ENCODE measurements around the gene GRID2. TPM values are rescaled to one million over a fixed set of nuclear protein-coding genes. Genes with fewer than 3 reads are reported as not detected.

The GRID2 gene
- total RNA-seq, 2 experiments from 2014 or later, result not detected

DNA sequence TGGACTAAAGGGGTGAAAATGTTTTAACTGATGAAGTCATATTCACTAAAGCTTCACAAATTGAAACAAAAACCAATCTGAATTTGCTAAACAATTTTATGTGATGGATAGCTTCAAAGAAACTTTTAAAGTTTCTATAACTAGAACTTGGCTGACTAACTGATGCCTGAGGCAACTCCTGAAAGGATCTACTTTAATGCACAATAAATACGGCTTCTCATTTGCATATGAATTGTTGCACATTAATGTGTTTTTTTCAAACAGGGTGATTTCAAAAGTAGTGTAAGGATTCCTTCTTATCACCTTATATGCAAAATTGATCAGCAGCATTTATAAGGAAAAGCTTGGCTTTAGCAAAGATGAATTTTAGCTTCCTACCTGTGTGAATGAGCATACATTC is 1466.4 kb downstream of the GRID2 start:
- no peaks in the 10 kb centered on the region for H3K9me3 Mint-ChIP-seq (ENCODE audit: low read depth)
- H3K27ac Mint-ChIP-seq, result no peak overlapping the region
- no peaks in the 10 kb centered on the region for H3K4me1 Mint-ChIP-seq
- no peak overlapping the region for H3K4me3 Mint-ChIP-seq
- ChIA-PET POLR2A (no interaction called here), CTCF (no interaction called here)
- no peak for DNase-seq
- peaks cover 3% of the 10 kb centered on the region for H3K27me3 Mint-ChIP-seq
- H3K36me3 Mint-ChIP-seq (ENCODE audit: low read depth), result no peaks in the 10 kb centered on the region
- no peak for ATAC-seq
- intact Hi-C loops (cut with DNase I, micrococcal nuclease), result no loop called here

- peaks cover 3% of the 10 kb centered on the region for H3K27me3 Mint-ChIP-seq
- POLR2A ChIA-PET, result no interaction called here
- no peak for DNase-seq
- CTCF ChIA-PET, result interaction anchor here (1.0 kb wide), 1 partner anchor 10 kb away, joined by 3 read pairs; no protein-coding TSS in a partner anchor
- H3K9me3 Mint-ChIP-seq (ENCODE audit: low read depth), result no peaks in the 10 kb centered on the region
- H3K27ac Mint-ChIP-seq, result no peak overlapping the region
- H3K4me3 Mint-ChIP-seq, result no peak overlapping the region
- ATAC-seq, result no peak
- H3K4me1 Mint-ChIP-seq, result no peaks in the 10 kb centered on the region
- intact Hi-C loops (cut with DNase I, micrococcal nuclease), result no loop called here
- no peaks in the 10 kb centered on the region for H3K36me3 Mint-ChIP-seq (ENCODE audit: low read depth)
Measured at GRCh38 chr4:93771640-93772411, 1468.1 kb downstream of the GRID2 start.

- Mint-ChIP-seq H3K4me3 (no peak overlapping the region), H3K27ac (no peak overlapping the region), H3K27me3 (peaks cover 2% of the 10 kb centered on the region), H3K4me1 (no peaks in the 10 kb centered on the region), H3K9me3 (ENCODE audit: low read depth) (no peaks in the 10 kb centered on the region), H3K36me3 (ENCODE audit: low read depth) (no peaks in the 10 kb centered on the region)
- no peak for ATAC-seq
- intact Hi-C loops (cut with DNase I, micrococcal nuclease), result no loop called here
- CTCF ChIA-PET, result no interaction called here
- POLR2A ChIA-PET, result no interaction called here
- DNase-seq, result no peak
Measured at GRCh38 chr4:93772858-93773257, 1469.1 kb downstream of the GRID2 start.

DNA sequence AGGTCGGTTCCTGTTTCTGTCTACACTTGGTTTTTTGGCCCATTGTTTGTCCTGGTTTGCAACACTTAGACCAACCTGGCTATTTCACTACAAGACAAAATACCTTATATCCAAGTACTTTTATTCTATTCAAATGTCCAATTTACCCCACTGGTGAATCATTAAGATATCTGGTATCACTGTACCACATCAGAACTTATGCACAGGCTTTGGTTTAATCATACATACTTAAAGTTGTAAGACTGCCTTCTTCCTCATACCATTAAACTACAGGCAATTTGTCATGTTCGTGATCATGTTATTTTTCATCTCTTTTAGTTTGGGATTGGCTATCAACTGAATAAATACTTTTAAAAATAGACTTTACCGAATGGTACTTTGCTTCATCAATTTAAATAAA is 1471.8 kb downstream of the GRID2 start:
- H3K9me3 Mint-ChIP-seq (ENCODE audit: low read depth), result no peaks in the 10 kb centered on the region
- H3K4me3 Mint-ChIP-seq, result no peak overlapping the region
- H3K36me3 Mint-ChIP-seq (ENCODE audit: low read depth), result no peaks in the 10 kb centered on the region
- POLR2A ChIA-PET, result no interaction called here
- ATAC-seq (no peak), DNase-seq (no peak)
- no peaks in the 10 kb centered on the region for H3K4me1 Mint-ChIP-seq
- intact Hi-C loops (cut with DNase I, micrococcal nuclease), result no loop called here
- H3K27ac Mint-ChIP-seq, result no peak overlapping the region
- CTCF ChIA-PET, result no interaction called here
- peaks cover 2% of the 10 kb centered on the region for H3K27me3 Mint-ChIP-seq

DNA sequence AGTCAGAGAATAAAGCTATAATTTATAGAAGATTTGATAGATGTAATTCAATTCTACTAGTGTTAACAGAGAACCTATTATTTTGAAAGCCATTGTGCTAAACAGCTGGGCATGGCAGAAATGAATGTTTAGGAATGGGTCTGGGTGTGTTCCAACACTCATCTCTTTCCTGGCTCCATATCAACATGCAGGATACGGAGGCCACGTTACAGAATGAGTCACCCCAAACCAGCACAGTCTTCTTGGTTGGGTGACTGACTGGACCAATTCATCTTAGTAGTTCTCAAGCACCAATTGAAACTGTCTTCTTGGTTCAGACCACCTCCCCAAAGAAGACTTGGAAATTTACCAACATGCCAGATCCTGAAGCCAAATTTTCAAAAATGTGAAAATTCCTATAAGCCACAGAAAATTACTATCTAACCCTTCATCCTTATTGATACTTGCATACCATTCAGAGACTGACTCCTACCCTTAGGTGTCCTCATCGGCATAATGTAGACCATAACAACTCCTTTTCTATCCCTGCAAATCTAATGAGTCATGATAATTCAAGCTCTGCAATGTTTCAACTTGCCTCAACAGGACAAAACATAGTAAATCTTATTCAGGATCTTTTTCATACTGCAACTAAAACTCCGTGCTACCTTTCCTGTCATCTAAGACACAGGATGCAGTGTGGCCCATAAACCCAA is 1472.8 kb downstream of the GRID2 start:
- ATAC-seq (no peak), DNase-seq (no peak)
- no peaks in the 10 kb centered on the region for H3K4me1 Mint-ChIP-seq
- H3K9me3 Mint-ChIP-seq (ENCODE audit: low read depth), result no peaks in the 10 kb centered on the region
- H3K27ac Mint-ChIP-seq, result no peak overlapping the region
- ChIA-PET POLR2A (no interaction called here), CTCF (no interaction called here)
- no peak overlapping the region for H3K4me3 Mint-ChIP-seq
- H3K27me3 Mint-ChIP-seq, result peaks cover 2% of the 10 kb centered on the region
- H3K36me3 Mint-ChIP-seq (ENCODE audit: low read depth), result no peaks in the 10 kb centered on the region
- intact Hi-C loops (cut with DNase I, micrococcal nuclease), result no loop called here

GRCh38 chr4:93777081-93777460 is 1473.3 kb downstream of the GRID2 start:
- Mint-ChIP-seq H3K9me3 (ENCODE audit: low read depth) (no peaks in the 10 kb centered on the region), H3K27ac (no peak overlapping the region), H3K4me1 (no peaks in the 10 kb centered on the region), H3K36me3 (ENCODE audit: low read depth) (no peaks in the 10 kb centered on the region), H3K4me3 (no peak overlapping the region), H3K27me3 (peaks cover 2% of the 10 kb centered on the region)
- intact Hi-C loops (cut with DNase I, micrococcal nuclease), result no loop called here
- ATAC-seq (no peak), DNase-seq (no peak)
- ChIA-PET POLR2A (no interaction called here), CTCF (no interaction called here)

GRCh38 chr4:93779228-93779627 is 1475.5 kb downstream of the GRID2 start:
- Mint-ChIP-seq H3K27ac (no peak overlapping the region), H3K9me3 (ENCODE audit: low read depth) (no peaks in the 10 kb centered on the region), H3K4me1 (no peaks in the 10 kb centered on the region), H3K27me3 (no peaks in the 10 kb centered on the region), H3K36me3 (ENCODE audit: low read depth) (no peaks in the 10 kb centered on the region), H3K4me3 (no peak overlapping the region)
- intact Hi-C loops (cut with DNase I, micrococcal nuclease), result no loop called here
- POLR2A ChIA-PET, result no interaction called here
- ATAC-seq (no peak), DNase-seq (no peak)
- CTCF ChIA-PET, result no interaction called here

- no peaks in the 10 kb centered on the region for H3K4me1 Mint-ChIP-seq
- H3K4me3 Mint-ChIP-seq, result no peak overlapping the region
- ATAC-seq (no peak), DNase-seq (no peak)
- H3K9me3 Mint-ChIP-seq (ENCODE audit: low read depth), result no peaks in the 10 kb centered on the region
- H3K36me3 Mint-ChIP-seq (ENCODE audit: low read depth), result no peaks in the 10 kb centered on the region
- no peaks in the 10 kb centered on the region for H3K27me3 Mint-ChIP-seq
- ChIA-PET POLR2A (no interaction called here), CTCF (no interaction called here)
- H3K27ac Mint-ChIP-seq, result no peak overlapping the region
- intact Hi-C loops (cut with DNase I, micrococcal nuclease), result no loop called here
Measured at GRCh38 chr4:93780080-93780479, 1476.3 kb downstream of the GRID2 start.

DNA sequence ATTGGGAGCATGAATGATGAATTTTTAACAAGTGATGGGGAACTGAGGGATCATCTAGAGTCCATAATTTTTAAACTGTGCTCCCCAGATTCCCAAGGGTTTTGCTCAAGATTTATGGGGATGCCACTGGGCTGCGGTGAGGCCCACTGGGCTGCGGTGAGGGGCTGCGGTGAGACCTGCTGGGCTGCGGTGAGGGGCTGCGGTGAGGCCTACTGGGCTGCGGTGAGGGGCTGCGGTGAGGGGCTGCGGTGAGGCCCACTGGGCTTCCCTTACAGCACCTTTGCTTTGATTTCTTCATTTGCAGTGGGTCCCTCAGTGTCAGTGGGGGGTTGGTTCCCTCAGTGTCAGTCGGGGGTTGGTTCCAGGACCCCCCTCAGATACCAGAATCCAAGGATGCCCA is 1477.4 kb downstream of the GRID2 start:
- Mint-ChIP-seq H3K27me3 (no peaks in the 10 kb centered on the region), H3K36me3 (ENCODE audit: low read depth) (no peaks in the 10 kb centered on the region), H3K4me3 (no peak overlapping the region), H3K4me1 (no peaks in the 10 kb centered on the region), H3K27ac (no peak overlapping the region), H3K9me3 (ENCODE audit: low read depth) (no peaks in the 10 kb centered on the region)
- ChIA-PET POLR2A (no interaction called here), CTCF (no interaction called here)
- DNase-seq (no peak), ATAC-seq (no peak)
- intact Hi-C loops (cut with DNase I, micrococcal nuclease), result no loop called here

DNA sequence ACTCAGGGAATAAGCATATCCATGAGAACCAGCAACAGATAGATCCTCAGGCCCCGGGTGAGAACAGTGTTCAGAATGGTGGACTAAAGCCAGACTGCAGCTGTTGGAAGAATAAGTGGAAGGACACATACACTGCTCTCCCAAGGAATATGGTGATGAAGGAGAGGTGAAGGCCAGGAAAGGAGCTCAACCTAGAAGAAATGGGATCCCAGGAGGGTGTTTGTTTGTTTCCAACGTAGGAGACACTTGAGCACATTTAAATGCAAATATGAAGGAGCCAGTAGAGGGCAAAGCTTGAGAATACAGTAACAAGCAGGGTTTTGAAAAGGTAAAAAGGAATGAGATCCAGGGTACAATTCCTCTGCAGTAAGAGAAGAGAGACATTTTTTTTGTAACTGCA is 1482.4 kb downstream of the GRID2 start:
- Mint-ChIP-seq H3K4me3 (no peak overlapping the region), H3K27me3 (peaks cover 2% of the 10 kb centered on the region), H3K27ac (no peak overlapping the region), H3K36me3 (ENCODE audit: low read depth) (no peaks in the 10 kb centered on the region), H3K9me3 (ENCODE audit: low read depth) (no peaks in the 10 kb centered on the region), H3K4me1 (no peaks in the 10 kb centered on the region)
- ATAC-seq, result no peak
- DNase-seq, result no peak
- ChIA-PET CTCF (no interaction called here), POLR2A (no interaction called here)
- intact Hi-C loops (cut with DNase I, micrococcal nuclease), result no loop called here

- Mint-ChIP-seq H3K36me3 (ENCODE audit: low read depth) (no peaks in the 10 kb centered on the region), H3K27ac (no peak overlapping the region), H3K4me1 (no peaks in the 10 kb centered on the region), H3K9me3 (ENCODE audit: low read depth) (no peaks in the 10 kb centered on the region), H3K4me3 (no peak overlapping the region), H3K27me3 (peaks cover 2% of the 10 kb centered on the region)
- CTCF ChIA-PET, result interaction anchor here (0.6 kb wide), 1 partner anchor 339 kb away, joined by 3 read pairs; no protein-coding TSS in a partner anchor
- ATAC-seq (no peak), DNase-seq (no peak)
- intact Hi-C loops (cut with DNase I, micrococcal nuclease), result loop anchor here in 1 of 2 experiments (2.0 kb wide), 1 partner anchor 808 kb away; no protein-coding TSS in a partner anchor
- POLR2A ChIA-PET, result no interaction called here
Measured at GRCh38 chr4:93788712-93789111, 1484.9 kb downstream of the GRID2 start.

DNA sequence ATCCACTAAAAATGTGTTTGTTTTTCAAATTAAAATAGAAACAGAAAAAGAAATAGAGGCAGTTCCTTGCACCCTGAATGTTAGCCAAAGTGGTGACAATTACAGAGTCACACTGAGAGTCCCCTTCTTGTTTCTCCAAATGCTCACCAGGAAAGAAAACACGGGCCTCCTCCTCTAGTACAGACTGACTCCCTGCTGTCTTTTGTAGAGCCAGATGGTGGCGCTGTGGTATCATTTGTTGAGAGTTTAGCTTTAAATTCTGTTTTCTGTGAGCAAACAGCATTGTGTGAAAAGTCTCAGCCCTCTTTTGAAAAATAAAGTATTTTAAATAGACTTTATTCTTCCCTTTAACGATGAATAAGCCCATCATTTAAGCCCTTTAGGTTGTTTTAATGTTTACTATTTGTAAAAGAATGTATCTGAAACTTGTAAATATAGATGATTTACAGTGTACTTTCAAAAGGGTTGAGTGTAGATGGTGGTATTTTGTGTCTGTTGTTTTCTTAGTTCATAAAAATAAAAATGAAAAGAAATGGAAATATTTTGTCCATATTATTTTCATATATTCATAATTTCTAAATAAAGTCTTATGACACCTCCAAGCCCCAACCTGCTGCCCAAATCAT is 1487.9 kb downstream of the GRID2 start:
- CTCF ChIA-PET, result interaction anchor here (0.6 to 1.0 kb wide), 2 partner anchors 599 to 1573 kb away, joined by 3 to 4 read pairs; no protein-coding TSS in a partner anchor
- no peaks in the 10 kb centered on the region for H3K9me3 Mint-ChIP-seq (ENCODE audit: low read depth)
- peaks cover 2% of the 10 kb centered on the region for H3K27me3 Mint-ChIP-seq
- no peak overlapping the region for H3K4me3 Mint-ChIP-seq
- POLR2A ChIA-PET, result interaction anchor here (0.6 kb wide), 1 partner anchor 324 kb away, joined by 3 read pairs; no protein-coding TSS in a partner anchor
- no peaks in the 10 kb centered on the region for H3K4me1 Mint-ChIP-seq
- no peaks in the 10 kb centered on the region for H3K36me3 Mint-ChIP-seq (ENCODE audit: low read depth)
- H3K27ac Mint-ChIP-seq, result no peak overlapping the region
- ATAC-seq (peak; percentile 55), DNase-seq (peak; percentile 62)
- intact Hi-C loops (cut with DNase I, micrococcal nuclease), result loop anchor here (1.0 to 2.0 kb wide), 4 partner anchors 335 to 599 kb away; no protein-coding TSS in a partner anchor

Measured in activated CD4-positive, alpha-beta T cell treated with anti-CD3 and anti-CD28 coated beads for 36 hours (primary cell).